ENCODE results near the gene PLEKHA8.

Gene PLEKHA8

GRCh38 chr7:30167901-30168300 lies 139.7 kb downstream of the PLEKHA8 start:
- H4K91ac ChIP-seq (ENCODE audit: low read depth, low read length), result peak overlapping the region; percentile 75
- no peak overlapping the region for H3K27ac ChIP-seq (ENCODE audit: low read depth, low read length)
- H3K36me3 ChIP-seq (ENCODE audit: control insufficient read depth in 1 of 2, insufficient read depth in 2 of 2, low read length in 2 of 2), result no peaks in the 10 kb centered on the region
- H3K79me1 ChIP-seq (ENCODE audit: low read length), result peaks cover 23% of the 10 kb centered on the region
- peak overlapping the region; percentile 74 for H2BK12ac ChIP-seq (ENCODE audit: low read length)
- no peak overlapping the region for H2AFZ ChIP-seq (ENCODE audit: insufficient read depth, low read length, poor library complexity)
- no peak overlapping the region for H3K4ac ChIP-seq (ENCODE audit: low read depth, low read length)
- H2BK120ac ChIP-seq (ENCODE audit: insufficient read depth, low read length, poor library complexity), result peak overlapping the region; percentile 19
- H3K18ac ChIP-seq (ENCODE audit: low read length), result peak overlapping the region; percentile 44
- peak; percentile 42 to 88 for DNase-seq
- H3K79me2 ChIP-seq (ENCODE audit: control insufficient read depth, insufficient read depth, low read length, poor library complexity), result no peaks in the 10 kb centered on the region
- no peak overlapping the region for H4K8ac ChIP-seq (ENCODE audit: low read depth, low read length)
- H2AK5ac ChIP-seq (ENCODE audit: low read length), result peak overlapping the region; percentile 77
- H3K9ac ChIP-seq (ENCODE audit: low read length), result no peak overlapping the region
- no peaks in the 10 kb centered on the region for H3K9me3 ChIP-seq (ENCODE audit: insufficient read depth, low read depth, low read length)
- H3K23ac ChIP-seq (ENCODE audit: low read length), result no peak overlapping the region
- no peak overlapping the region for H3K4me2 ChIP-seq (ENCODE audit: low read length)
- H3K14ac ChIP-seq (ENCODE audit: low read length), result peak overlapping the region; percentile 61
- no peak overlapping the region for H3K4me3 ChIP-seq (ENCODE audit: low read depth, low read length)
- H2BK5ac ChIP-seq (ENCODE audit: low read depth, low read length, poor library complexity), result no peak overlapping the region
- no peaks in the 10 kb centered on the region for H3K27me3 ChIP-seq (ENCODE audit: insufficient read depth, low read length)
- no CpG with 5 or more reads among the region's 6 CpGs for WGBS (ENCODE audit: extremely low coverage, insufficient coverage, insufficient read length)
- peaks cover 28 to 37% of the 10 kb centered on the region in 2 experiments for H3K4me1 ChIP-seq (ENCODE audit: control insufficient read depth in 1 of 2, insufficient read depth in 2 of 2, low read length in 2 of 2)
- H4K12ac ChIP-seq (ENCODE audit: low read depth, low read length), result no peak overlapping the region

- Histone ChIP-seq H4K8ac (ENCODE audit: low read depth, low read length) (no peak overlapping the region), H3K4me3 (ENCODE audit: low read depth, low read length) (no peak overlapping the region), H3K4ac (ENCODE audit: low read depth, low read length) (no peak overlapping the region), H3K18ac (ENCODE audit: low read length) (no peak overlapping the region), H3K79me2 (ENCODE audit: control insufficient read depth, insufficient read depth, low read length, poor library complexity) (no peaks in the 10 kb centered on the region), H3K79me1 (ENCODE audit: low read length) (peaks cover 23% of the 10 kb centered on the region), H2AFZ (ENCODE audit: insufficient read depth, low read length, poor library complexity) (no peak overlapping the region), H3K27me3 (ENCODE audit: insufficient read depth, low read length) (no peaks in the 10 kb centered on the region), H2BK12ac (ENCODE audit: low read length) (no peak overlapping the region), H4K91ac (ENCODE audit: low read depth, low read length) (peak overlapping the region; percentile 48), H2BK120ac (ENCODE audit: insufficient read depth, low read length, poor library complexity) (no peak overlapping the region), H3K9ac (ENCODE audit: low read length) (no peak overlapping the region), H2AK5ac (ENCODE audit: low read length) (no peak overlapping the region), H3K14ac (ENCODE audit: low read length) (no peak overlapping the region), H3K9me3 (ENCODE audit: insufficient read depth, low read depth, low read length) (no peaks in the 10 kb centered on the region), H3K23ac (ENCODE audit: low read length) (no peak overlapping the region), H4K12ac (ENCODE audit: low read depth, low read length) (no peak overlapping the region), H3K4me1 (ENCODE audit: control insufficient read depth in 1 of 2, insufficient read depth in 2 of 2, low read length in 2 of 2) (peaks cover 28 to 45% of the 10 kb centered on the region in 2 experiments), H3K36me3 (ENCODE audit: control insufficient read depth in 1 of 2, insufficient read depth in 2 of 2, low read length in 2 of 2) (no peaks in the 10 kb centered on the region), H3K4me2 (ENCODE audit: low read length) (no peak overlapping the region), H2BK5ac (ENCODE audit: low read depth, low read length, poor library complexity) (peak overlapping the region; percentile 25), H3K27ac (ENCODE audit: low read depth, low read length) (no peak overlapping the region)
- WGBS (ENCODE audit: extremely low coverage, insufficient coverage, insufficient read length), result no CpG with 5 or more reads among the region's 16 CpGs
- peak; percentile 93 to 98 for DNase-seq
These were observed 140.8 kb downstream of the PLEKHA8 start for GRCh38 chr7:30168835-30169573.

GRCh38 chr7:30169579-30169978 lies 141.4 kb downstream of the PLEKHA8 start:
- Histone ChIP-seq H3K79me1 (ENCODE audit: low read length) (peaks cover 23% of the 10 kb centered on the region), H3K79me2 (ENCODE audit: control insufficient read depth, insufficient read depth, low read length, poor library complexity) (no peaks in the 10 kb centered on the region), H2AFZ (ENCODE audit: insufficient read depth, low read length, poor library complexity) (no peak overlapping the region), H3K18ac (ENCODE audit: low read length) (no peak overlapping the region), H2BK5ac (ENCODE audit: low read depth, low read length, poor library complexity) (peak overlapping the region; percentile 25), H3K23ac (ENCODE audit: low read length) (no peak overlapping the region), H4K12ac (ENCODE audit: low read depth, low read length) (no peak overlapping the region), H2BK12ac (ENCODE audit: low read length) (peak overlapping the region; percentile 24), H2AK5ac (ENCODE audit: low read length) (no peak overlapping the region), H3K4me2 (ENCODE audit: low read length) (no peak overlapping the region), H3K9me3 (ENCODE audit: insufficient read depth, low read depth, low read length) (no peaks in the 10 kb centered on the region), H4K8ac (ENCODE audit: low read depth, low read length) (no peak overlapping the region), H3K4me3 (ENCODE audit: low read depth, low read length) (no peak overlapping the region), H3K27ac (ENCODE audit: low read depth, low read length) (no peak overlapping the region), H2BK120ac (ENCODE audit: insufficient read depth, low read length, poor library complexity) (peak overlapping the region; percentile 44), H3K4ac (ENCODE audit: low read depth, low read length) (no peak overlapping the region), H3K14ac (ENCODE audit: low read length) (peak overlapping the region; percentile 36), H3K4me1 (ENCODE audit: control insufficient read depth in 1 of 2, insufficient read depth in 2 of 2, low read length in 2 of 2) (peaks cover 28 to 45% of the 10 kb centered on the region in 2 experiments), H3K9ac (ENCODE audit: low read length) (no peak overlapping the region), H3K36me3 (ENCODE audit: control insufficient read depth in 1 of 2, insufficient read depth in 2 of 2, low read length in 2 of 2) (no peaks in the 10 kb centered on the region), H4K91ac (ENCODE audit: low read depth, low read length) (peak overlapping the region; percentile 40), H3K27me3 (ENCODE audit: insufficient read depth, low read length) (no peaks in the 10 kb centered on the region)
- peak; percentile 37 to 53 for DNase-seq
- WGBS (ENCODE audit: extremely low coverage, insufficient coverage, insufficient read length), result no CpG with 5 or more reads among the region's 2 CpGs

GRCh38 chr7:30170476-30171205 lies 142.4 kb downstream of the PLEKHA8 start:
- H3K23ac ChIP-seq (ENCODE audit: low read length), result no peak overlapping the region
- H2BK5ac ChIP-seq (ENCODE audit: low read depth, low read length, poor library complexity), result no peak overlapping the region
- H3K9ac ChIP-seq (ENCODE audit: low read length), result no peak overlapping the region
- no CpG with 5 or more reads among the region's 6 CpGs for WGBS (ENCODE audit: extremely low coverage, insufficient coverage, insufficient read length)
- H3K4me2 ChIP-seq (ENCODE audit: low read length), result no peak overlapping the region
- H3K4ac ChIP-seq (ENCODE audit: low read depth, low read length), result no peak overlapping the region
- peak in 1 of 2 donors; percentile 16 for DNase-seq
- no peak overlapping the region for H4K12ac ChIP-seq (ENCODE audit: low read depth, low read length)
- H2AK5ac ChIP-seq (ENCODE audit: low read length), result no peak overlapping the region
- no peaks in the 10 kb centered on the region for H3K36me3 ChIP-seq (ENCODE audit: control insufficient read depth in 1 of 2, insufficient read depth in 2 of 2, low read length in 2 of 2)
- H3K79me2 ChIP-seq (ENCODE audit: control insufficient read depth, insufficient read depth, low read length, poor library complexity), result no peaks in the 10 kb centered on the region
- peaks cover 18% of the 10 kb centered on the region for H3K79me1 ChIP-seq (ENCODE audit: low read length)
- no peaks in the 10 kb centered on the region for H3K9me3 ChIP-seq (ENCODE audit: insufficient read depth, low read depth, low read length)
- H3K27ac ChIP-seq (ENCODE audit: low read depth, low read length), result no peak overlapping the region
- no peak overlapping the region for H2AFZ ChIP-seq (ENCODE audit: insufficient read depth, low read length, poor library complexity)
- H3K18ac ChIP-seq (ENCODE audit: low read length), result no peak overlapping the region
- H3K27me3 ChIP-seq (ENCODE audit: insufficient read depth, low read length), result no peaks in the 10 kb centered on the region
- H3K4me1 ChIP-seq (ENCODE audit: control insufficient read depth in 1 of 2, insufficient read depth in 2 of 2, low read length in 2 of 2), result peaks cover 24 to 44% of the 10 kb centered on the region in 2 experiments
- no peak overlapping the region for H2BK12ac ChIP-seq (ENCODE audit: low read length)
- H4K91ac ChIP-seq (ENCODE audit: low read depth, low read length), result no peak overlapping the region
- no peak overlapping the region for H4K8ac ChIP-seq (ENCODE audit: low read depth, low read length)
- H2BK120ac ChIP-seq (ENCODE audit: insufficient read depth, low read length, poor library complexity), result no peak overlapping the region
- no peak overlapping the region for H3K4me3 ChIP-seq (ENCODE audit: low read depth, low read length)
- H3K14ac ChIP-seq (ENCODE audit: low read length), result no peak overlapping the region
